ENCODE measurements around the gene ZNF320. TPM values are rescaled to one million over a fixed set of nuclear protein-coding genes. Genes with fewer than 3 reads are reported as not detected.
"Not testable (repeated sequence)": the region's sequence is repeated elsewhere in the genome, so short reads cannot be mapped to it uniquely, and the experiment has no call there.

ZNF320 gene
- total and polyA plus RNA-seq, 10 of the 15 experiments (the other 5 are each of a cell fraction or from before 2014, with no cell fraction given) = 0.48 to 9.3 (median 1.3) TPM

DNA sequence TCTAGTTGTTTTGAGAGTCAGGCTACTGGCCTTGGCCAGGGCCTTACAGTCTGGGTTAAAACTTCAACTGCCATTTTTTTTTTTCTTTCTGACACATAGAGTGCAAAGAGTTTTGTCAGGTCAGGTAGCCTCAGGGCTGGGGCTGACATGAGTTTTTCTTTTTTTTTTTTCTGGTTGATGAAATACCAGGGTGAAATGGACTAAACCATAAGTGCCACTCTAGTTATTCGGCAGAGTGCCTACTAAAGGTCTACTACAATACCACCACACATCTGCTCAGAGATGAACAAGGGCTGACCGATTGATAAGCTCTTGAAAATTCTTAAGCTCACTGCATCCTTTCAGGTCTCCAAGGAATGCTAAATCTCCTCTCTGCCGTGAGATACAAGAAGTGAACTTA, 4.4 kb upstream of the ZNF320 start (continued):
- no peak for TF ChIP-seq TAF1 (IDR thresholded peaks at IDR 0.05; ENCODE audit: borderline replicate concordance, low read depth, low read length)

DNA sequence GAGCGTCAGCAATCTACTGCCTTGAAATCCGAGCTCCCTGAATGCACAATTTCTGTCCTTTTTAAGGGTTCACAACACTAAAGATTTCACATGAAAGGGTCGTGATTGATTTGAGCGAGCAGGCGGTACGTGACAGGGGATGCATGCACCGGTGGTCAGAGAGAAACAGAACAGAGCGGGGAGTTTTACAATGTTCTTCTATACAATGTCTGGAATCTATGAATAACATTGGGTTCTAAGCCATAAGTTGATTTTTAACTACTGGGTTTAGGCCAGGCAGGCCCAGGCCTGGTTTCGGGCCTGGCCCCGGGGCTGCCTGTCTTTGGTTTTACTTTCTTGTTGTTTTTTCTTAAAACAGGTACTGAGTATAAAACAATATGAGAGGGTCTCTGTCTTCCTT, 1.2 kb upstream of the ZNF320 start:
- H3K4me1 ChIP-seq (ENCODE audit: control insufficient read depth, insufficient read depth, low read length); H3K27ac ChIP-seq (ENCODE audit: control insufficient read depth, insufficient read depth); intact Hi-C loops (cut with micrococcal nuclease; ENCODE audit: unreplicated experiment); H3K27me3 ChIP-seq (replicated peaks in 1 of 2; ENCODE audit: control insufficient read depth in 2 of 2, insufficient read depth in 2 of 2, low read length in 1 of 2); H2AFZ ChIP-seq (ENCODE audit: control insufficient read depth, low read depth, low read length); RAD21 ChIA-PET (ENCODE audit: unreplicated experiment); H3K4me3 ChIP-seq; ATAC-seq; in situ Hi-C loops (cut with MboI); H4K20me1 ChIP-seq (ENCODE audit: control insufficient read depth, insufficient read depth); H3K4me2 ChIP-seq (ENCODE audit: control insufficient read depth, insufficient read depth); DNase-seq (ENCODE audit: low read depth, low spot score); CTCF ChIA-PET; H3K79me2 ChIP-seq (ENCODE audit: control insufficient read depth, insufficient read depth, low read length); H3K9me3 ChIP-seq (replicated peaks; ENCODE audit: control insufficient read depth, insufficient read depth, low read length); FAIRE-seq; BruUV-seq (replicated peaks); H3K36me3 ChIP-seq (ENCODE audit: control insufficient read depth in 2 of 2, insufficient read depth in 2 of 2, low read length in 1 of 2); H3K9ac ChIP-seq (ENCODE audit: control insufficient read depth, insufficient read depth, low read length): not testable (repeated sequence)
- ChIA-PET SMC1A (ENCODE audit: uncharacterized antibody, unreplicated experiment) (interaction anchor here (1.5 to 2.6 kb wide), 2 partner anchors 12 to 63 kb away, joined by 3 to 5 read pairs; no protein-coding TSS in a partner anchor), POLR2A (interaction anchor here (0.9 to 1.3 kb wide), 2 partner anchors 15 to 23 kb away, joined by 3 to 4 read pairs; no protein-coding TSS in a partner anchor)
- 89% methylated on average over 10 of the region's 10 CpGs for WGBS (ENCODE audit: insufficient coverage, insufficient replicate concordance, low lambda C conversion rate, missing lambda C conversion rate)

DNA sequence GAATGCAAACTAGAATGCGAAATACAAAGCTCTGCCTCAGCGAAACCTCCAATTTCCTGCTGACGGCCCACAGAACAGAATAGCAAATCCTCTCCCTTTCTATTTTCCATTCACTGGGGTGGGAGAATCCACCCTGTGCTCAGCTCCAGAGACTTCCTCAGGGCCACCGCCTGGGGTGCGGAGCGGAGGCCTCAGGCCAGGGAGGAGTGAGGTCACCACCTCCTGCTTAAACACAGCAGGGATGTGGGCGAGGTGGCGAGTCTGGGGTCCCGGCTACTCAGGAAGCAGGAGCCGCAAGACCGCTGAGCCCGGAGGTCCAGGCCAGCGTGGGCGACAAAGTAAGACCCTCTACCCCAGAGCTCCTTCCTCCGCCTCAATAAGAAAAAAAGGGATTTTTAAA, 666 bp upstream of the ZNF320 start:
- DNase-seq (ENCODE audit: low read depth, low spot score) = no peak
- peak overlapping the region; percentile 72 for H2AFZ ChIP-seq (ENCODE audit: control insufficient read depth, low read depth, low read length)
- BruUV-seq (replicated peaks) = no TSS peak
- WGBS (ENCODE audit: insufficient coverage, insufficient replicate concordance, low lambda C conversion rate, missing lambda C conversion rate) = 97% methylated on average over 15 of the region's 15 CpGs
- H3K9ac ChIP-seq (ENCODE audit: control insufficient read depth, insufficient read depth, low read length) = no peak overlapping the region
- intact Hi-C loops (cut with micrococcal nuclease; ENCODE audit: unreplicated experiment) = no loop called here
- H3K79me2 ChIP-seq (ENCODE audit: control insufficient read depth, insufficient read depth, low read length) = peaks cover 3% of the 10 kb centered on the region
- no peaks in the 10 kb centered on the region; a peak in 1 of 4 replicates for H3K36me3 ChIP-seq (ENCODE audit: control insufficient read depth in 2 of 2, insufficient read depth in 2 of 2, low read length in 1 of 2)
- no peaks in the 10 kb centered on the region; the same call in 1 of the 2 replicates for H3K4me1 ChIP-seq (ENCODE audit: control insufficient read depth, insufficient read depth, low read length)
- no peaks in the 10 kb centered on the region for H3K27me3 ChIP-seq (replicated peaks in 1 of 2; ENCODE audit: control insufficient read depth in 2 of 2, insufficient read depth in 2 of 2, low read length in 1 of 2)
- no peak overlapping the region for H3K27ac ChIP-seq (ENCODE audit: control insufficient read depth, insufficient read depth)
- in situ Hi-C loops (cut with MboI) = no loop called here
- 0 out of 2 replicates have a peak overlapping the region, but pooled peaks have one; percentile 73 for H3K4me3 ChIP-seq
- no peaks in the 10 kb centered on the region; the same call in 1 of the 3 replicates for H3K9me3 ChIP-seq (replicated peaks; ENCODE audit: control insufficient read depth, insufficient read depth, low read length)
- FAIRE-seq = no peak
- SMC1A ChIA-PET (ENCODE audit: uncharacterized antibody, unreplicated experiment) = no interaction called here
- ATAC-seq = no peak
- H4K20me1 ChIP-seq (ENCODE audit: control insufficient read depth, insufficient read depth) = no peaks in the 10 kb centered on the region
- H3K4me2 ChIP-seq (ENCODE audit: control insufficient read depth, insufficient read depth) = no peak overlapping the region; the same call in 1 of the 2 replicates
- CTCF ChIA-PET = no interaction called here
- RAD21 ChIA-PET (ENCODE audit: unreplicated experiment) = no interaction called here
- POLR2A ChIA-PET = interaction anchor here (0.9 to 1.3 kb wide), 2 partner anchors 16 to 24 kb away, joined by 3 to 4 read pairs; no protein-coding TSS in a partner anchor
- TF ChIP-seq, protein P1, sequence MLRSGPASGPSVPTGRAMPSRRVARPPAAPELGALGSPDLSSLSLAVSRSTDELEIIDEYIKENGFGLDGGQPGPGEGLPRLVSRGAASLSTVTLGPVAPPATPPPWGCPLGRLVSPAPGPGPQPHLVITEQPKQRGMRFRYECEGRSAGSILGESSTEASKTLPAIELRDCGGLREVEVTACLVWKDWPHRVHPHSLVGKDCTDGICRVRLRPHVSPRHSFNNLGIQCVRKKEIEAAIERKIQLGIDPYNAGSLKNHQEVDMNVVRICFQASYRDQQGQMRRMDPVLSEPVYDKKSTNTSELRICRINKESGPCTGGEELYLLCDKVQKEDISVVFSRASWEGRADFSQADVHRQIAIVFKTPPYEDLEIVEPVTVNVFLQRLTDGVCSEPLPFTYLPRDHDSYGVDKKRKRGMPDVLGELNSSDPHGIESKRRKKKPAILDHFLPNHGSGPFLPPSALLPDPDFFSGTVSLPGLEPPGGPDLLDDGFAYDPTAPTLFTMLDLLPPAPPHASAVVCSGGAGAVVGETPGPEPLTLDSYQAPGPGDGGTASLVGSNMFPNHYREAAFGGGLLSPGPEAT (IDR thresholded peaks at IDR 0.05; ENCODE audit: low read depth) = no peak
- TF ChIP-seq NR2C2 (IDR thresholded peaks at IDR 0.05; ENCODE audit: borderline replicate concordance, control insufficient read depth, insufficient read length, low read depth) = no peak
- TF ChIP-seq, protein P2, sequence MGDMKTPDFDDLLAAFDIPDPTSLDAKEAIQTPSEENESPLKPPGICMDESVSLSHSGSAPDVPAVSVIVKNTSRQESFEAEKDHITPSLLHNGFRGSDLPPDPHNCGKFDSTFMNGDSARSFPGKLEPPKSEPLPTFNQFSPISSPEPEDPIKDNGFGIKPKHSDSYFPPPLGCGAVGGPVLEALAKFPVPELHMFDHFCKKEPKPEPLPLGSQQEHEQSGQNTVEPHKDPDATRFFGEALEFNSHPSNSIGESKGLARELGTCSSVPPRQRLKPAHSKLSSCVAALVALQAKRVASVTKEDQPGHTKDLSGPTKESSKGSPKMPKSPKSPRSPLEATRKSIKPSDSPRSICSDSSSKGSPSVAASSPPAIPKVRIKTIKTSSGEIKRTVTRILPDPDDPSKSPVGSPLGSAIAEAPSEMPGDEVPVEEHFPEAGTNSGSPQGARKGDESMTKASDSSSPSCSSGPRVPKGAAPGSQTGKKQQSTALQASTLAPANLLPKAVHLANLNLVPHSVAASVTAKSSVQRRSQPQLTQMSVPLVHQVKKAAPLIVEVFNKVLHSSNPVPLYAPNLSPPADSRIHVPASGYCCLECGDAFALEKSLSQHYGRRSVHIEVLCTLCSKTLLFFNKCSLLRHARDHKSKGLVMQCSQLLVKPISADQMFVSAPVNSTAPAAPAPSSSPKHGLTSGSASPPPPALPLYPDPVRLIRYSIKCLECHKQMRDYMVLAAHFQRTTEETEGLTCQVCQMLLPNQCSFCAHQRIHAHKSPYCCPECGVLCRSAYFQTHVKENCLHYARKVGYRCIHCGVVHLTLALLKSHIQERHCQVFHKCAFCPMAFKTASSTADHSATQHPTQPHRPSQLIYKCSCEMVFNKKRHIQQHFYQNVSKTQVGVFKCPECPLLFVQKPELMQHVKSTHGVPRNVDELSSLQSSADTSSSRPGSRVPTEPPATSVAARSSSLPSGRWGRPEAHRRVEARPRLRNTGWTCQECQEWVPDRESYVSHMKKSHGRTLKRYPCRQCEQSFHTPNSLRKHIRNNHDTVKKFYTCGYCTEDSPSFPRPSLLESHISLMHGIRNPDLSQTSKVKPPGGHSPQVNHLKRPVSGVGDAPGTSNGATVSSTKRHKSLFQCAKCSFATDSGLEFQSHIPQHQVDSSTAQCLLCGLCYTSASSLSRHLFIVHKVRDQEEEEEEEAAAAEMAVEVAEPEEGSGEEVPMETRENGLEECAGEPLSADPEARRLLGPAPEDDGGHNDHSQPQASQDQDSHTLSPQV (IDR thresholded peaks at IDR 0.05) = no peak
- no peak for TF ChIP-seq DPF2 (IDR thresholded peaks at IDR 0.05)
- no peak for TF ChIP-seq SREBF1 (IDR thresholded peaks at IDR 0.05; ENCODE audit: low read length)
- TF ChIP-seq TARDBP (IDR thresholded peaks at IDR 0.05; ENCODE audit: borderline replicate concordance) = no peak
- TF ChIP-seq MXI1 (IDR thresholded peaks at IDR 0.05; ENCODE audit: low read depth, low read length) = no peak
- no peak for TF ChIP-seq EZH2 (IDR thresholded peaks at IDR 0.05; ENCODE audit: borderline replicate concordance, control insufficient read depth, low read depth, low read length)
- TF ChIP-seq POLR2AphosphoS5 (IDR thresholded peaks at IDR 0.05; ENCODE audit: low read length) = no peak

All from GM12878 (cell line).